HepG2 (cell line): ENCODE data around the gene CD3D. TPM values are rescaled to one million over a fixed set of nuclear protein-coding genes. Genes with fewer than 3 reads are reported as not detected.
A peak's percentile ranks its signal among the peaks of the same experiment; 100 is the strongest.

Source experiments
- CHD2 ChIP-seq: IDR thresholded peaks from 2 replicates; pipeline ENCODE4 v1.6.1; 2011; ENCODE audit warnings: low read depth, low read length, improper control_type of control experiment
- GFI1 ChIP-seq: sonication (generic); formaldehyde crosslinking; IDR thresholded peaks from 2 replicates; pipeline ENCODE4 v1.5.0; 2020; ENCODE audit warnings: missing genetic modification reagents, mild to moderate bottlenecking, borderline replicate concordance
- GTF2F1 ChIP-seq: fragments of 150-350 bp; IDR thresholded peaks from 2 replicates; pipeline ENCODE4 v1.6.1; 2014; ENCODE audit warnings: low read length
- KLF6 ChIP-seq: IDR thresholded peaks from 2 replicates; pipeline ENCODE4 v1.8.0; 2016; ENCODE audit warnings: missing biosample characterization, missing genetic modification reagents
- ONECUT2 ChIP-seq: sonication (generic); formaldehyde crosslinking; IDR thresholded peaks from 2 replicates; pipeline ENCODE4 v1.4.0; 2020; ENCODE audit warnings: missing genetic modification reagents
- RBAK ChIP-seq: sonication (generic); formaldehyde crosslinking; IDR thresholded peaks from 2 replicates; pipeline ENCODE4 v1.5.1; 2020; ENCODE audit warnings: mild to moderate bottlenecking, missing genetic modification reagents
- RFX5 ChIP-seq: IDR thresholded peaks from 2 replicates; pipeline ENCODE4 v1.6.1; 2011; ENCODE audit warnings: low read depth, low read length, improper control_type of control experiment
- SP1 ChIP-seq, 2 experiments: fragments of 450-650 bp in 1 of 2; sonication (generic) in 1 of 2; formaldehyde crosslinking in 1 of 2; IDR thresholded peaks; 2 replicates each; pipeline versions ENCODE4 v1.4.0 to v1.6.1; 2016 to 2020; ENCODE audit warnings: missing genetic modification reagents in 1 of 2
- SRF ChIP-seq: IDR thresholded peaks from 2 replicates; pipeline ENCODE4 v1.6.1; 2011; ENCODE audit warnings: mild to moderate bottlenecking, low read depth, low read length, moderate library complexity
- ZFP37 ChIP-seq: sonication (generic); formaldehyde crosslinking; IDR thresholded peaks from 2 replicates; pipeline ENCODE4 v1.4.0; 2020; ENCODE audit warnings: missing genetic modification reagents, borderline replicate concordance
- ZNF234 ChIP-seq: sonication (generic); formaldehyde crosslinking; conservative IDR thresholded peaks from 2 replicates; pipeline ENCODE4 v1.5.1; 2020; ENCODE audit warnings: mild to moderate bottlenecking, missing genetic modification reagents
- ZNF337 ChIP-seq: sonication (generic); formaldehyde crosslinking; IDR thresholded peaks from 2 replicates; pipeline ENCODE4 v1.5.1; 2020; ENCODE audit warnings: missing genetic modification reagents, low read depth, mild to moderate bottlenecking, borderline replicate concordance
- ZNF431 ChIP-seq: sonication (generic); formaldehyde crosslinking; IDR thresholded peaks from 2 replicates; pipeline ENCODE4 v1.9.0; 2022; ENCODE audit warnings: missing genetic modification reagents, low read depth, mild to moderate bottlenecking, borderline replicate concordance
- ZNF484 ChIP-seq: sonication (generic); formaldehyde crosslinking; IDR thresholded peaks from 2 replicates; pipeline ENCODE4 v1.5.1; 2020; ENCODE audit warnings: mild to moderate bottlenecking, low read depth, missing genetic modification reagents, borderline replicate concordance
- ZNF543 ChIP-seq: sonication (generic); formaldehyde crosslinking; IDR thresholded peaks from 2 replicates; pipeline ENCODE4 v1.4.0; 2020; ENCODE audit warnings: mild to moderate bottlenecking, missing genetic modification reagents
- ZSCAN12 ChIP-seq: sonication (generic); formaldehyde crosslinking; IDR thresholded peaks from 2 replicates; pipeline ENCODE4 v1.9.0; 2021; ENCODE audit warnings: mild to moderate bottlenecking, missing genetic modification reagents
- polyA plus RNA-seq, 8 experiments: library from polyadenylated mRNA; depleted of rRNA in 3 of 8; stranded (reverse) in 7 of 8; unstranded in 1 of 8; fragments of >200 nt; fragmentation: Illumina TruSeq in 4 of 8; extraction: Trizol in 4 of 8; gene quantifications; 2 replicates each; pipeline versions ENCODE4 v1.2.1 to v1.2.3, GENCODE V29; 2011 to 2016; ENCODE audit warnings: low read depth in 4 of 8, missing spikeins in 1 of 8, mixed read lengths in 1 of 8; ENCODE audit not compliant: insufficient read depth in 1 of 8
- total RNA-seq, 5 experiments: library from RNA; depleted of rRNA; stranded (reverse); fragments of >200 nt; fragmentation: Illumina TruSeq; extraction: Trizol; gene quantifications; 2 replicates each; pipeline ENCODE4 v1.2.3, GENCODE V29; 2016; ENCODE audit warnings: low read depth in 1 of 5
- TF ChIP-seq, protein P1 (sequence below): sonication (generic); formaldehyde crosslinking; IDR thresholded peaks from 2 replicates; pipeline ENCODE4 v1.4.0; 2020; ENCODE audit warnings: mild to moderate bottlenecking, missing genetic modification reagents
- TF ChIP-seq, protein P2 (sequence below): sonication (generic); formaldehyde crosslinking; conservative IDR thresholded peaks from 2 replicates; pipeline ENCODE4 v1.4.0; 2020; ENCODE audit warnings: missing genetic modification reagents
- TF ChIP-seq, protein P3 (sequence below): sonication (generic); formaldehyde crosslinking; IDR thresholded peaks from 2 replicates; pipeline ENCODE4 v1.4.0; 2020; ENCODE audit warnings: mild to moderate bottlenecking, missing genetic modification reagents
- TF ChIP-seq, protein P4 (sequence below): sonication (generic); formaldehyde crosslinking; IDR thresholded peaks from 2 replicates; pipeline ENCODE4 v1.5.1; 2020; ENCODE audit warnings: missing genetic modification reagents, mild to moderate bottlenecking, borderline replicate concordance
- TF ChIP-seq, protein P5 (sequence below): sonication (generic); formaldehyde crosslinking; IDR thresholded peaks from 2 replicates; pipeline ENCODE4 v1.8.0; 2022; ENCODE audit warnings: mild to moderate bottlenecking, missing genetic modification reagents; ENCODE audit not compliant: insufficient replicate concordance
- TF ChIP-seq, protein P6 (sequence below): IDR thresholded peaks from 2 replicates; pipeline ENCODE4 v1.6.1; 2012; ENCODE audit warnings: inconsistent platforms
- TF ChIP-seq, protein P7 (sequence below), 2 experiments: sonication (generic) in 1 of 2; formaldehyde crosslinking in 1 of 2; IDR thresholded peaks; 2 replicates each; pipeline versions ENCODE4 v1.4.0 to v1.6.1; 2018 to 2020; ENCODE audit warnings: missing genetic modification reagents in 2 of 2, borderline replicate concordance in 1 of 2, low read depth in 1 of 2, mild to moderate bottlenecking in 1 of 2, missing biosample characterization in 1 of 2

Gene CD3D
- total and polyA plus RNA-seq, 2 of the 13 experiments (the other 11 are each of a cell fraction or from before 2014, with no cell fraction given): 0.66 to 6.6 TPM

DNA sequence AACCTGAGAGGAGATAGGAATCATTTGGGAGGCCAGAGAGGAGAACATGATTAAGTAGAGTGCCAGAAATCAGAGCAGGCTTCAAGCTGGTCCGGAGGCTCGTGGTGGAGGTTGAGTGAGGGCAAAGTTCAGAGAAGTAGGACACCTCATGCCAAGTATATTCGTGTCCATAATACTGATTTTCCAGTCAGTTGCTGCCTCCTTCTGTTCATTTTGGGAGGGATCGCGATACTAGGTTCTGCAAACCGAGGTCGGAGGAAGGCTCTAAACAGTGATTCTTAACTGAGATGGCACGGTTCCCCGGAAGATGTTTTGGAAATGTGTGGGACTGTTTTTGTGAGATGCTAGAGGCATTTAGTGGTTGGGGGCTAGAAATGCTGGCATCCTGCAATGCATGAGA is 51.6 kb downstream of the CD3D start (continued):
- TF ChIP-seq, protein P1, sequence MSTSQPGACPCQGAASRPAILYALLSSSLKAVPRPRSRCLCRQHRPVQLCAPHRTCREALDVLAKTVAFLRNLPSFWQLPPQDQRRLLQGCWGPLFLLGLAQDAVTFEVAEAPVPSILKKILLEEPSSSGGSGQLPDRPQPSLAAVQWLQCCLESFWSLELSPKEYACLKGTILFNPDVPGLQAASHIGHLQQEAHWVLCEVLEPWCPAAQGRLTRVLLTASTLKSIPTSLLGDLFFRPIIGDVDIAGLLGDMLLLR: no peak
- TF ChIP-seq, protein P2, sequence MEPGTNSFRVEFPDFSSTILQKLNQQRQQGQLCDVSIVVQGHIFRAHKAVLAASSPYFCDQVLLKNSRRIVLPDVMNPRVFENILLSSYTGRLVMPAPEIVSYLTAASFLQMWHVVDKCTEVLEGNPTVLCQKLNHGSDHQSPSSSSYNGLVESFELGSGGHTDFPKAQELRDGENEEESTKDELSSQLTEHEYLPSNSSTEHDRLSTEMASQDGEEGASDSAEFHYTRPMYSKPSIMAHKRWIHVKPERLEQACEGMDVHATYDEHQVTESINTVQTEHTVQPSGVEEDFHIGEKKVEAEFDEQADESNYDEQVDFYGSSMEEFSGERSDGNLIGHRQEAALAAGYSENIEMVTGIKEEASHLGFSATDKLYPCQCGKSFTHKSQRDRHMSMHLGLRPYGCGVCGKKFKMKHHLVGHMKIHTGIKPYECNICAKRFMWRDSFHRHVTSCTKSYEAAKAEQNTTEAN (CRISPR knock-in tag): no peak
- TF ChIP-seq GFI1 (CRISPR knock-in tag) (peak; percentile 69), ZNF234 (CRISPR knock-in tag) (no peak), SP1 (IDR thresholded peaks at IDR 0.05) (no peak), SP1 (CRISPR knock-in tag; IDR thresholded peaks at IDR 0.05) (no peak), RBAK (no peak), ZSCAN12 (CRISPR knock-in tag) (no peak), ZFP37 (CRISPR knock-in tag) (no peak), GTF2F1 (no peak), ZNF484 (CRISPR knock-in tag) (no peak), CHD2 (no peak), ZNF431 (CRISPR knock-in tag) (no peak), RFX5 (no peak), ZNF543 (no peak), ZNF337 (CRISPR knock-in tag) (no peak), SRF (no peak), ONECUT2 (no peak), KLF6 (CRISPR knock-in tag) (no peak)
- TF ChIP-seq, protein P3, sequence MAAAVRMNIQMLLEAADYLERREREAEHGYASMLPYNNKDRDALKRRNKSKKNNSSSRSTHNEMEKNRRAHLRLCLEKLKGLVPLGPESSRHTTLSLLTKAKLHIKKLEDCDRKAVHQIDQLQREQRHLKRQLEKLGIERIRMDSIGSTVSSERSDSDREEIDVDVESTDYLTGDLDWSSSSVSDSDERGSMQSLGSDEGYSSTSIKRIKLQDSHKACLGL: no peak
- TF ChIP-seq, protein P4, sequence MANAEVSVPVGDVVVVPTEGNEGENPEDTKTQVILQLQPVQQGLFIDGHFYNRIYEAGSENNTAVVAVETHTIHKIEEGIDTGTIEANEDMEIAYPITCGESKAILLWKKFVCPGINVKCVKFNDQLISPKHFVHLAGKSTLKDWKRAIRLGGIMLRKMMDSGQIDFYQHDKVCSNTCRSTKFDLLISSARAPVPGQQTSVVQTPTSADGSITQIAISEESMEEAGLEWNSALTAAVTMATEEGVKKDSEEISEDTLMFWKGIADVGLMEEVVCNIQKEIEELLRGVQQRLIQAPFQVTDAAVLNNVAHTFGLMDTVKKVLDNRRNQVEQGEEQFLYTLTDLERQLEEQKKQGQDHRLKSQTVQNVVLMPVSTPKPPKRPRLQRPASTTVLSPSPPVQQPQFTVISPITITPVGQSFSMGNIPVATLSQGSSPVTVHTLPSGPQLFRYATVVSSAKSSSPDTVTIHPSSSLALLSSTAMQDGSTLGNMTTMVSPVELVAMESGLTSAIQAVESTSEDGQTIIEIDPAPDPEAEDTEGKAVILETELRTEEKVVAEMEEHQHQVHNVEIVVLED (CRISPR knock-in tag): 0 out of 2 replicates have a peak, but pooled peaks have one; percentile 31
- TF ChIP-seq, protein P5, sequence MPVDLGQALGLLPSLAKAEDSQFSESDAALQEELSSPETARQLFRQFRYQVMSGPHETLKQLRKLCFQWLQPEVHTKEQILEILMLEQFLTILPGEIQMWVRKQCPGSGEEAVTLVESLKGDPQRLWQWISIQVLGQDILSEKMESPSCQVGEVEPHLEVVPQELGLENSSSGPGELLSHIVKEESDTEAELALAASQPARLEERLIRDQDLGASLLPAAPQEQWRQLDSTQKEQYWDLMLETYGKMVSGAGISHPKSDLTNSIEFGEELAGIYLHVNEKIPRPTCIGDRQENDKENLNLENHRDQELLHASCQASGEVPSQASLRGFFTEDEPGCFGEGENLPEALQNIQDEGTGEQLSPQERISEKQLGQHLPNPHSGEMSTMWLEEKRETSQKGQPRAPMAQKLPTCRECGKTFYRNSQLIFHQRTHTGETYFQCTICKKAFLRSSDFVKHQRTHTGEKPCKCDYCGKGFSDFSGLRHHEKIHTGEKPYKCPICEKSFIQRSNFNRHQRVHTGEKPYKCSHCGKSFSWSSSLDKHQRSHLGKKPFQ (CRISPR knock-in tag): no peak
- TF ChIP-seq, protein P6, sequence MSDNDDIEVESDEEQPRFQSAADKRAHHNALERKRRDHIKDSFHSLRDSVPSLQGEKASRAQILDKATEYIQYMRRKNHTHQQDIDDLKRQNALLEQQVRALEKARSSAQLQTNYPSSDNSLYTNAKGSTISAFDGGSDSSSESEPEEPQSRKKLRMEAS: peak; percentile 78
- TF ChIP-seq, protein P7, sequence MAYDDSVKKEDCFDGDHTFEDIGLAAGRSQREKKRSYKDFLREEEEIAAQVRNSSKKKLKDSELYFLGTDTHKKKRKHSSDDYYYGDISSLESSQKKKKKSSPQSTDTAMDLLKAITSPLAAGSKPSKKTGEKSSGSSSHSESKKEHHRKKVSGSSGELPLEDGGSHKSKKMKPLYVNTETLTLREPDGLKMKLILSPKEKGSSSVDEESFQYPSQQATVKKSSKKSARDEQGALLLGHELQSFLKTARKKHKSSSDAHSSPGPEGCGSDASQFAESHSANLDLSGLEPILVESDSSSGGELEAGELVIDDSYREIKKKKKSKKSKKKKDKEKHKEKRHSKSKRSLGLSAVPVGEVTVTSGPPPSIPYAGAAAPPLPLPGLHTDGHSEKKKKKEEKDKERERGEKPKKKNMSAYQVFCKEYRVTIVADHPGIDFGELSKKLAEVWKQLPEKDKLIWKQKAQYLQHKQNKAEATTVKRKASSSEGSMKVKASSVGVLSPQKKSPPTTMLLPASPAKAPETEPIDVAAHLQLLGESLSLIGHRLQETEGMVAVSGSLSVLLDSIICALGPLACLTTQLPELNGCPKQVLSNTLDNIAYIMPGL (CRISPR knock-in tag; IDR thresholded peaks at IDR 0.05; ENCODE audit: borderline replicate concordance in 1 of 2, low read depth in 1 of 2): 0 out of 4 replicates have a peak, but pooled peaks of 1 of the 2 experiments have one; percentile 46
